HK-2 (cell line): Measurements from ENCODE around the gene CEP164.
"Not testable (repeated sequence)": the region's sequence is repeated elsewhere in the genome, so short reads cannot be mapped to it uniquely, and the experiment has no call there.

Source experiments
- DNase-seq: peaks from one replicate; pipeline ENCODE4 v3.0.0-alpha.2; 2018; ENCODE audit not compliant: unreplicated experiment

The CEP164 gene

GRCh38 chr11:117394221-117394925, 66.7 kb downstream of the CEP164 start:
- DNase-seq: no peak

GRCh38 chr11:117395476-117395875, 67.8 kb downstream of the CEP164 start:
- DNase-seq: no peak

GRCh38 chr11:117396970-117397369, 69.3 kb downstream of the CEP164 start:
- no peak for DNase-seq

DNA sequence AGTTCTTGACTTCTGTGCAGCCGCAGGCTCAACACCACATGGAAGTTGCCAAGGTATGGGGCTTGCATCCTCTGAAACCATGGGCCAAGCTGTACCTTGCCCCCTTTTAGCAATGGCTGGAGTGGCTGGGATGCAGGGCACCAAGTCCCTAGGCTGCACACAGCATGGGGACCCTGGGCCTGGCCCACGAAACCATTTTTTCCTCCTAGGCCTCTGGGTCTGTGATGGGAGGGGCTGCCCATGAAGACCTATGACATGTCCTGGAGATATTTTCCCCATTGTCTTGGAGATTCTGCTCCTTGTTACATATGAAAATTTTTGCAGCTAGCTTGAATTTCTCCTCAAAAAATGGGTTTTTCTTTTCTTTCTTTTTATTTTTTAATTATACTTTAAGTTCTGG, 71.0 kb downstream of the CEP164 start:
- DNase-seq: not testable (repeated sequence)

GRCh38 chr11:117399100-117399840, 71.6 kb downstream of the CEP164 start:
- not testable (repeated sequence) for DNase-seq

DNA sequence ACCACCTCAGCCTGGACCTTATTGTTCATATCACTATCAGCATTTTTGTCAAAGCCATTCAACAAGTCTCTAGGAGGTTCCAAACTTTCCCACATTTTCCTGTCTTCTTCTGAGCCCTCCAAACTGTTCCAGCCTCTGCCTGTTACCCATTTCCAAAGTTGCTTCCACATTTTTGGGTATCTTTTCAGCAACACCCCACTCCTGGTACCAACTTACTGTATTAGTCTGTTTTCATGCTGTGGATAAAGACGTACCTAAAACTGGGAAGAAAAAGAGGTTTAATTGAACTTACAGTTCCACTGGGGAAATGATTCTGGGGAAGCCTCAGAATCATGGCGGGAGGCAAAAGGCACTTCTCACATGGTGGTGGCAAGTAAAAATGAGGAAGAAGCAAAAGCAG, 78.2 kb downstream of the CEP164 start:
- not testable (repeated sequence) for DNase-seq

DNA sequence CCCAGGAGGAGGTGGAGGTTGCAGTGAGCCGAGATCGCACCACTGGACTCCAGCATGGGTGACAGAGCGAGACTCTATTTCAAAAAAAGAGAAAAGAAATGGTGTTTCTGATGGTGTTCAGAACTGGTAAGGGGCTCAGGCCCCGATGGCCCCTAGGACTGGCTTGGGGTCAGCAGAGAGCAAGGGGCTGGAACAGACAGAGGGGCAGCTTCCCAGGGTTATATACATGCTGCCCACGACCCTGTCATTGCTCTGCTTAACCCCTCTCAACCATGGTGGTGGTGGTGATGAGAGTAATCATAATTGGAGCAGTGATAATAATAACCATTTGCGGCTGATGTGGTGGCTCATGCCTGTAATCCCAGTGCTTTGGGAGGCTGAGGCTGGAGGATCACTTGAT, 79.4 kb downstream of the CEP164 start:
- no peak for DNase-seq

DNA sequence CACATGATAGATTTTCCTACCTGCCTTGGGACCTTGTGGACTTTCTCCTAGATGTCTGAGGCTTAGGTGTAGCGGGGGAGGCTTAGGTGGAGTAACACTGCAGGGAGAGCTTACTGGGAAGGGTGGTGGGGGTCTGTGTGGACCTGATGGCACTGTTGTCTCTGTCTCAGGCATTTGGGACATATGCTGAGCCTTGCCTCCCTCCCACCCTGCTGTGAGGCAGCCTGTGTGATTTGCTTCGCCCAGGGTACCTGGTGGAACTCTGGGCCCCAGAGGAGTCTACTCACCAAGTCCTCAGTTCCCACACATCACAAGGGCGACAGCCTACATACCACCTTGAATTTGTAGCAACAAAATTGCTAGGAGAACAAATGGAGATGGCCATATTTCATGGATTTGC, 80.7 kb downstream of the CEP164 start:
- no peak for DNase-seq

DNA sequence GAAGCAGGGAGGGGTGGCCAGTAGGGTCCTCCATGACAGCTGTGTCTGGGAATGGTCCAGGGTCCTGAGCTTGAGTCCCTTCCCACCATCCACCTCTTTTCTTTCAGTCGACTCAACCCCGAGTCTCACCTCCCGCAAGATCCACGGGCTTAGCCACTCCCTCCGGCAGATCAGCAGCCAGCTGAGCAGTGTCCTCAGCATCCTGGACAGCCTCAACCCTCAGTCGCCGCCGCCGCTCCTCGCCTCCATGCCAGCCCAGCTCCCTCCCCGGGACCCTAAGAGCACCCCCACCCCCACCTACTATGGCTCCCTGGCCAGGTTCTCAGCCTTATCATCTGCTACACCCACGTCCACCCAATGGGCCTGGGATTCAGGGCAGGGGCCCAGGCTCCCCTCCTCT, 81.9 kb downstream of the CEP164 start:
- DNase-seq: no peak

DNA sequence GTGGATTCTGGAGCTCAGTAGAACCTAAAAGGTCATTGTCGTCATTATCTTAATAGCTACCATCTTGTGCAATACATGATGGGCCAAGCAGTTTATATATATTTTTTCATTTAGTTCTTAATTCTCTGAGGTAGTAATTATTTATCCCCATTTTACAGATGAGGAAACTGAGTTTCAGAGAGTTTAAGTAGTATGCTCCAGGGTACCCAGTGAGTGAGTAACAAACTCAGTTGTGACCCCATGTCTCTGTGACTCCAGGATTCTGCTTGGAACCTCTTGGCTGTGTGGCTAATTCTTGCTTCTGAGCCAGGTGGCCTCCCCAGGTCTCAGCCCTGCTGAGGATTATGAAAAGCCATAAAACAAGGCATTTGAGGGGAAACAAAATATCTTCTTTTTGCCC, 82.6 kb downstream of the CEP164 start:
- DNase-seq: no peak

GRCh38 chr11:117410861-117411710, 83.4 kb downstream of the CEP164 start:
- DNase-seq: no peak

GRCh38 chr11:117411736-117412135, 84.1 kb downstream of the CEP164 start:
- no peak for DNase-seq

DNA sequence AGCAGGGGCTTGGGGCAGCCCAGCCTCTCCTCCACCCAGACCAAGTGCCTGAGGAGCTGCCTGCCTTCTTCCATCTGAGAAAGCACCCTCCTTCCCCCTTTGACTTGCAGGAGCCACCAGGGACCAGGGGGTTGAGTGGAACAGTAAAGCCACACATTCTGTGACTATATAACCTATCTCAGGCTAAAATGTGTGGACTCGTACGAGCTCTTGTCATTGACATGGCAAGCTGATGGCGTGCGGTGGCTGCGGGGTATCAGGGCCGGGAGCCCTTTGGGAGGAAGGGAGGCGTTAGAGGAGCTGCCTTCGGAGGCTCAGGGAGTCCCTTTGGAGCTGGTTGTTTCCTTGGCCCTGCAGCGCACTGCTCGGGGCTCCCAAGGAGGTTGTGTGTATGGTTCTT, 84.5 kb downstream of the CEP164 start:
- no peak for DNase-seq

GRCh38 chr11:117412653-117413275, 85.1 kb downstream of the CEP164 start:
- no peak for DNase-seq

- no peak for DNase-seq
These were observed 86.0 kb downstream of the CEP164 start for GRCh38 chr11:117413616-117414015.

- no peak for DNase-seq
These were observed 87.1 kb downstream of the CEP164 start for GRCh38 chr11:117414724-117415123.

DNA sequence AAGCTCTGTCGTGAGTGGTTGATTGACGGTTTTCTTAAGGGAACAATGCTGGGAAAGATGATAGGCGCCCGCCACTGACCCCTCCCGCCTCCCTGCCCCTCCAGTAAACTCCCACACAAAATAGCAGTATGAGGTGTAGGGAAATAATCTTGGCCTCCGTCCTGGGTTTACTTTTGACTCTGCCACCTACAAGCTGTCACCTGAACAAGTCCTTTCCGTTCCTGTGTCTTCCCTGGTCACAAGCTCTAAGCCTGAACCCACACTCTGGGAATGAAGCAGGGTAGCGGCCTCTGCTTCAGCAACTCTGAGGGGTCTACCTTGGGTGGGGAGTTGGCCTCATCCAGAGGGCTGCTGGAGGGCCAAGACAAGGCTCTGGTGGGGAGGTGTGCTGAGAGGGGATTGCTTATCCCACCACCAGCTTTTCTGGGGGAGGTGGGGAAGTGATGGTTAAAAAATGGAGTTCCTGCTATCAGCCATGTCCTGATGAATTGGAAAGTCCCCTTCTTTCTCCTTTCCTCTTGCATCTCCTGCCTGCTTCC, 87.8 kb downstream of the CEP164 start:
- DNase-seq: no peak

DNA sequence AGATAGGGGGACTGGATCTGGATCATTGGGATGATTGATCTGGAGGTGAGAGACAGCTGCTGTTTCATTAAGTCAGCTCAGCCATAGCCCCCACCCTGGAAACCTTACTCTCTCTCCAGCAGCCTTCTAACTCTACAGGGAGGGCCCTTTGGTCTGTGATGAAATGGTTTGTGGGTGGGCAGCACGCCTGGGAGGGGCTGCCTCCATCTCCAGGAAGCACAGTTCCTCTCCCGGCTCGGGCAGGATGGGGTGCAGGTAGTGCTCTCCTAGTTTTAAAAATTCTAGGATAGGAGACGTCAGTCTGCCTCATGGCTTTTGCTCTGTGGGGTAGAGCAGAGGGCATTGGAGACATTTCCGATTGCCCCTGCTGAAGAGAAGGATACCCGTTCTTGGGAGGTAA, 89.7 kb downstream of the CEP164 start:
- no peak for DNase-seq

DNA sequence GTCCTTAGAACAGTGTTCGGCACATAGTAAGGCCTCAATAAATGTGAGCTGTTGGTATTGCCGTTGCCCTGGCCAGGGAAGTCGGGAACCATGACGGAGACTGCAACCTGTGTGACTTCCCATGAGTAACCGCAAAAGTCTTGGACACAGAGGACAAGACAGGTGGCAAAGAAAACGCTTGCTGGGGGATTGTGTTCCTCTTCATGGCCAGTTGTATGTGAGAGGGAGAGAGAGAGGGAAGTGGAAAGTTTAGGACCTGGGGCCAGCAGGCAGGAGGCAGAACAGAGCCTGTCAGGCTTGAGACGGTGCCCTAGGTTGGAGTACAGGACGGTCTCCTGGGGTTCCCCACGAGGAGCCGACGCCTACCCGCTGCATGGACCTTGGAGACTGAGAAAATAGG, 90.2 kb downstream of the CEP164 start:
- DNase-seq: no peak

DNA sequence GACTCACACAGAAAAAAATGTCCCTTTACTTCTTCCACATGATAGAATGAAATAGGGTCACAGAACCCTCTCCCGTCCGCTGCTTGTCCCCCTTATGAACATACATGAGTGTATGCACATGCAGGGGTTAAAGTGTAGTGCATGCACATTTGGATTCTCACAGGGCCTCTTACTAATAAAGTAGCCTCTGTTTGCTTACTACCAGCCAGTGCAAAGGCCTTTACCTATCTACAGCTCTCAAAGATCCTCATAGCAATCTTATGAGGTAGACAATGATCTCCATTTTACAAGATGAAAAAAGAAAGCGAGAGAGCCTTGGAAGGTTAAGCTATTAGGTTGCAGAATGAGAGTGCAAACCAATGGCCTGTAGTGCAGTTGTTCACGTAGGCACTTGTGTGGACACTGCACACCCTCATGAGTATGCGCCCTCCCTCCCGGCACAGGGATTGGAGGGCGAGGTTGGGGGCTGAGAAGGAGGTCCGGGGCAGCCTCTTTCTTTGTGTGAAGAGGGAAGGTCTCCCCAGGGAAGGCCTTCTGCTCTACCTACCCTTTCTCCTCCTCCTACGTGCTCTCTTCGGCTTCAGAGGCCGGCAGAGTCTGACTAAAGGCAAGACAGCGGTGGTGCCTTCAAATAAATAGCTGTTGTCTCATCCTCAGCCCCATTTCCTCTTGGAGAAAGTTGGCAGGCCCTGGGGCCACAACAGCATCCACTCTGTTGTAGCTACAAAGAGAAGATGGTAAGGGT, 91.3 kb downstream of the CEP164 start:
- DNase-seq: no peak

- no peak for DNase-seq
These were observed 92.0 kb downstream of the CEP164 start for GRCh38 chr11:117419482-117420142.
